Heart left ventricle (tissue), 13 donors: ENCODE data around the gene ZDHHC11B.
"Not testable (repeated sequence)": the region's sequence is repeated elsewhere in the genome, so short reads cannot be mapped to it uniquely, and the experiment has no call there.

Source experiments
- POLR2A ChIP-seq, 2 donors: fragments of 450-650 bp; IDR thresholded peaks; one replicate each; pipeline ENCODE4 v1.6.1; 2017; ENCODE audit warnings: antibody characterized with exemption in 2 of 2, mild to moderate bottlenecking in 2 of 2, moderate library complexity in 2 of 2
- TF ChIP-seq, protein P1 (sequence below), 12 donors: fragments of 200-600 bp; sonication (generic) in 4 of 12; IDR thresholded peaks; one replicate each; pipeline versions ENCODE4 v1.5.0 to v1.8.0; 2018 to 2022; ENCODE audit warnings: antibody characterized with exemption in 12 of 12, mild to moderate bottlenecking in 5 of 12
- donor health status: ischemic (EF 13 %, LVEDD 7.1; RV severe dilation, severe dysfunction).
- donor health status: DM: no; HTN: yes; CAD: no.
- donor health status: DM: no; HTN: no; CAD: no.
- donor health status: ischemic (EF 25% LVEDD 6.9; RV normal size, moderate dysfunction).
- donor health status: ischemic (EF 25% LVEDD 5.7; RV mildly dilated, moderate dysfunction).
- donor health status: ischemic (EF 35%, LVEDD 5.7; RV mildly dilated, moderate dysfunction).
- donor health status: nonischemic (EF 11% LVEDD 7.7; RV severe dilation, severe dysfunction).
- donor health status: DM: yes; HTN: yes; CAD: no.
- donor health status: PGD.
- donor health status: ischemic (EF 29% LVEDD 5.4; RV normal size, mild dysfunction).
- donor health status: nonischemic (EF 23%, LVEDD 6.1; RV moderate dilation, normal function).

DNA sequence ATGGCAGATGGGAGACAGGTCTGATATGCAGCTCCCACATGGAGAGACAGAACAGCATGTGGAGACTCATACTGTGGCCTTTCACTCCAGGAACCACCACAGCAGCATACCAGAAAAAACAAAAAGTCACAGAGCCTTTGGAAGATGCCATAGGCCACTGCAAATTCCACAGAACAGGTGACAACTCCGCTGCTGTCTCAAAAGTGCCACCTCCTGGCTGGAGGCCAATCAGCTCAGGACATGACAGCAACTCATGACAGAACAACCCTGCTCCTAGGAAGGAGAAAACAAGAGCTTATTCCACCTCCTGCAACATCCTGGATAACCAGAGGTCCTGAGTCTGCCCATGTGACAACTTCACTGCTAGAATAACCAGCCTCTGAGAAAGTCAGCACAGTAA lies 50.4 kb downstream of the ZDHHC11B start:
- TF ChIP-seq, protein P1, sequence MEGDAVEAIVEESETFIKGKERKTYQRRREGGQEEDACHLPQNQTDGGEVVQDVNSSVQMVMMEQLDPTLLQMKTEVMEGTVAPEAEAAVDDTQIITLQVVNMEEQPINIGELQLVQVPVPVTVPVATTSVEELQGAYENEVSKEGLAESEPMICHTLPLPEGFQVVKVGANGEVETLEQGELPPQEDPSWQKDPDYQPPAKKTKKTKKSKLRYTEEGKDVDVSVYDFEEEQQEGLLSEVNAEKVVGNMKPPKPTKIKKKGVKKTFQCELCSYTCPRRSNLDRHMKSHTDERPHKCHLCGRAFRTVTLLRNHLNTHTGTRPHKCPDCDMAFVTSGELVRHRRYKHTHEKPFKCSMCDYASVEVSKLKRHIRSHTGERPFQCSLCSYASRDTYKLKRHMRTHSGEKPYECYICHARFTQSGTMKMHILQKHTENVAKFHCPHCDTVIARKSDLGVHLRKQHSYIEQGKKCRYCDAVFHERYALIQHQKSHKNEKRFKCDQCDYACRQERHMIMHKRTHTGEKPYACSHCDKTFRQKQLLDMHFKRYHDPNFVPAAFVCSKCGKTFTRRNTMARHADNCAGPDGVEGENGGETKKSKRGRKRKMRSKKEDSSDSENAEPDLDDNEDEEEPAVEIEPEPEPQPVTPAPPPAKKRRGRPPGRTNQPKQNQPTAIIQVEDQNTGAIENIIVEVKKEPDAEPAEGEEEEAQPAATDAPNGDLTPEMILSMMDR (IDR thresholded peaks at IDR 0.05), result not testable (repeated sequence)
- not testable (repeated sequence) for TF ChIP-seq POLR2A (IDR thresholded peaks at IDR 0.05)
